ENCODE measurements around the gene HTR4.

- TF ChIP-seq CTCF (IDR thresholded peaks at IDR 0.05 in 2 of 3, conservative IDR thresholded peaks at IDR 0.05 in 1 of 3; ENCODE audit: borderline replicate concordance in 1 of 3, insufficient read depth in 1 of 3, low read depth in 2 of 3, low read length in 2 of 3) (no peak), POLR2A (IDR thresholded peaks at IDR 0.05; ENCODE audit: borderline replicate concordance, extremely low read depth, insufficient read depth, insufficient read length) (no peak), POLR2AphosphoS5 (IDR thresholded peaks at IDR 0.05; ENCODE audit: low read depth, low read length) (no peak), CEBPB (IDR thresholded peaks at IDR 0.05; ENCODE audit: low read depth) (no peak), TCF7L2 (IDR thresholded peaks at IDR 0.05; ENCODE audit: borderline replicate concordance, extremely low read depth, insufficient read depth, insufficient read length) (no peak), EZH2 (IDR thresholded peaks at IDR 0.05) (no peak), ATF3 (IDR thresholded peaks at IDR 0.05) (no peak), ZBTB33 (IDR thresholded peaks at IDR 0.05; ENCODE audit: extremely low read depth, insufficient replicate concordance, low read length) (no peak), YY1 (IDR thresholded peaks at IDR 0.05; ENCODE audit: extremely low read depth, insufficient replicate concordance, low read depth, low read length) (no peak), REST (IDR thresholded peaks at IDR 0.05; ENCODE audit: low read depth) (no peak), MAX (IDR thresholded peaks at IDR 0.05) (no peak)
Observed at GRCh38 chr5:148615644-148616275, 38.6 kb downstream of the HTR4 start.
